Ectodermal cell (in vitro differentiated cells): ENCODE measurements around the gene SKA3.
A peak's percentile ranks its signal among the peaks of the same experiment; 100 is the strongest.
"Not testable (repeated sequence)": the region's sequence is repeated elsewhere in the genome, so short reads cannot be mapped to it uniquely, and the experiment has no call there.

ENCODE experiments used
- H3K27ac ChIP-seq: 2 replicates; pipeline ENCODE4 v1.7.0; 2013; ENCODE audit warnings: mild to moderate bottlenecking, low read depth, low read length; ENCODE audit not compliant: insufficient read depth, poor library complexity, severe bottlenecking
- H3K27me3 ChIP-seq: 2 replicates; pipeline ENCODE4 v1.7.0; 2013; ENCODE audit warnings: mild to moderate bottlenecking, low read length; ENCODE audit not compliant: insufficient read depth, control insufficient read depth, poor library complexity, severe bottlenecking
- H3K36me3 ChIP-seq: one replicate; pipeline ENCODE4 v1.7.0; 2013; ENCODE audit warnings: low read length; ENCODE audit not compliant: control insufficient read depth, insufficient read depth
- H3K4me1 ChIP-seq: one replicate; pipeline ENCODE4 v1.7.0; 2013; ENCODE audit warnings: low read length; ENCODE audit not compliant: control insufficient read depth, insufficient read depth
- H3K4me3 ChIP-seq: 2 replicates; pipeline ENCODE4 v1.7.0; 2013; ENCODE audit warnings: low read depth, low read length, control low read depth; ENCODE audit not compliant: insufficient read depth
- H3K9me3 ChIP-seq: 2 replicates; pipeline ENCODE4 v1.7.0; 2013; ENCODE audit warnings: mild to moderate bottlenecking, low read length, moderate library complexity; ENCODE audit not compliant: control insufficient read depth
- WGBS, 2 experiments: methylation state at CpG; one replicate each; pipeline ENCODE4 v1.1.7; 2013; ENCODE audit warnings: missing lambda C conversion rate in 2 of 2; 5-methylcytosine and 5-hydroxymethylcytosine counted together

SKA3 gene

DNA sequence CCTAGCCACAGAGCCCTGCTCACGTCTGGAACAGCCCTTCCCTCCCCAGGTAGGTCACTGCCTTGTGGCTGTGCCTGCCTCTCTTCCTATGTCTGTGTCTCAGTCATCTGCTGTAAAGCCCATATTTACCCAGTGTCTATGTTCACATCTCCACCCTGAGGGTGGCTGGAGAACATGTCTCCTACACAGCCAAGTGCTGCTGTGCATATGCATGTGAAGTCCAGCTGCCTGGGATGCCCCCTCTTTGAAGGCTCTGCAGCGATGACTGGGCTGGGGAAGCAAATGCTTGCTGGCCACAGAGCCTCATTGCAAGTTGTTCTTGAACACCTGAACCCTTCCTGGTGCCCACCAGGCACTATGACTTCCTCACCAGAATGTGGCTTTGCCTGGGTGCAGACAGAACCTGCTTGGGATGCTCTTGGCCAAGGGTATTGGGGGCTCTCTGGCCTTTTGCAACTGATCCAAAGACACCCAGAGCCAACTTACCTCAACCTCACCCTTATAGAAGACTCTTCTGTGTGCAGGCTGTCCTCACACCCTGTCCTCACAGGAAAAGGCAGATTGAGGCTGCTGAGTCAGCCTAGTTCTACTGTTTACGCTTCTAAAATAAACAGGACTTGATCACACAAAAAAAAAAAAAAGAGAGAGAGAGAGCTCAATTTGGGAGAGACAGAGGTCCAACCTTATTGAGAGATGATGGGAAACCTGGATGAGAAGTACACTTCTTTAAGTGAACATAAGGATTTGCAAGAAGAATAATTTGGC, 26.6 kb upstream of the SKA3 start:
- Histone ChIP-seq H3K4me3 (no peak overlapping the region), H3K9me3 (no peaks in the 10 kb centered on the region), H3K36me3 (no peaks in the 10 kb centered on the region), H3K4me1 (no peaks in the 10 kb centered on the region), H3K27me3 (no peaks in the 10 kb centered on the region), H3K27ac (no peak overlapping the region)
- 86 to 95% methylated on average over 3 of the region's 3 CpGs for WGBS, 2 experiments

DNA sequence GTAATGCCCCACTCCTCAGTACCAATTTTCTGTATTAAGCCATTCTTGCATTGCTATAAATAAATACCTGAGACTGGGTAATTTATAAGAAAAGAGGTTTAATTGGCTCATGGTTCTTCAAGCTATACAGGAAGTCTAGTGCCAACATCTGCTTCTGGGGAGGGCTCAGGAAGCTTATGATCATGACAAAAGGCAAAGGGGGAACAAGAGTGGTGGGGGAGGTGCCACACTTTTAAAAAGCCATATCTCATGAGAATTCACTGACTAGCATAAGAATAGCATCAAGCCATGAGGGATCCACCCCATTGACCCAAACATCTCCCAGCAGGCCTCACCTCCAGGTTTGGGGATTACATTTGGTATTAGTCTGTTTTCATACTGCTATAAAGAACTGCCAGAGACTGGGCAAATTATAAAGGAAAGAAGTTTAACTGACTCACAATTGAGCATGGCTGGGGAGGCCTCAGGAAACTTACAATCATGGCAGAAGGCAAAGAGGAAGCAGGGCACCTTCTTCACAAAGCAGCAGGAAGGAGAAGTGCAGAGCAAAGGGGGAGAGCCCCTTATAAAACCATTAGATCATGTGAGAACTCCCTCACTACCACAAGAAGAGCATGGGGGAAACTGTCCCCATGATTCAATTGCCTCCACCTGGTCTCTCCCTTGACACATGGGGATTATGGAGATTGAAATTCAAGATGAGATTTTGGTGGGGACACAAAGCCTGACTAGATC, 25.3 kb upstream of the SKA3 start:
- not testable (repeated sequence) for H3K4me3 ChIP-seq, H3K4me1 ChIP-seq, H3K27ac ChIP-seq, H3K27me3 ChIP-seq, H3K36me3 ChIP-seq, H3K9me3 ChIP-seq

GRCh38 chr13:21198391-21198790, 22.0 kb upstream of the SKA3 start:
- not testable (repeated sequence) for H3K4me3 ChIP-seq, H3K4me1 ChIP-seq, H3K27me3 ChIP-seq, H3K27ac ChIP-seq, H3K36me3 ChIP-seq, H3K9me3 ChIP-seq
- 79 to 81% methylated on average over 3 of the region's 4 CpGs for WGBS, 2 experiments

GRCh38 chr13:21197606-21198225, 21.4 kb upstream of the SKA3 start:
- not testable (repeated sequence) for H3K27me3 ChIP-seq, H3K4me1 ChIP-seq, H3K4me3 ChIP-seq, H3K9me3 ChIP-seq, H3K36me3 ChIP-seq, H3K27ac ChIP-seq
- 93 to 97% methylated on average over 7 to 9 of the region's 9 CpGs for WGBS, 2 experiments

DNA sequence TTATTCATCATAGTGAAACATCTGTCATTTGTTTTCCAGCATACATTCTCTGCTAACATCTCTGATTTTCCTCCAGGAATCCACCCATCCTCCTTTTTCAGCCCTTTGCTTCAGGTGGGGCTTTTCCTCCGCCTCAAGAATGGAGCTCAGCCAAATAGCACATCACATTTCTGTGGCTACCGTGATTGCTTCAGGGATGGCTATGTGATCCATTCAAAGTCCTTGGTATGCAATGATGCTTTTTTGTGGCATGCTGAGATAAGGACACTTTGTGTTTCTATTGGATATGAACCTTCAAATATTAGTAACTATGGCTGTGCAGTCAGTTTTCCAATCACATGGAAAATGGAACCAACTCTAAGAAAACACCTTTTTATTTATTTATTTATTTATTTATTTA, 18.4 kb upstream of the SKA3 start:
- not testable (repeated sequence) for H3K27me3 ChIP-seq, H3K4me3 ChIP-seq, H3K4me1 ChIP-seq, H3K9me3 ChIP-seq, H3K27ac ChIP-seq, H3K36me3 ChIP-seq
- 87 to 91% methylated on average over 2 of the region's 2 CpGs for WGBS, 2 experiments

DNA sequence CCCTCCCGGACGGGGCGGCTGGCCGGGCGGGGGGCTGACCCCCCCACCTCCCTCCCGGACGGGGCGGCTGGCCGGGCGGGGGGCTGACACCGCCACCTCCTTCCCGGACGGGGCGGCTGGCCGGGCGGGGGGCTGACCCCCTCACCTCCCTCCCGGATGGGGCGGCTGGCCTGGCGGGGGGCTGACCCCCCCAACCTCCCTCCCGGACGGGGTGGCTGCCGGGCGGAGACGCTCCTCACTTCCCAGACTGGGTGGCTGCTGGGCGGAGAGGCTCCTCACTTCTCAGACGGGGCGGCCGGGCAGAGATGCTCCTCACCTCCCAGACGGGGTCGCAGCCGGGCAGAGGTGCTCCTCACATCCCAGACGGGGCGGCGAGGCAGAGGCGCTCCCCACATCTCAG, 10.1 kb upstream of the SKA3 start:
- H3K36me3 ChIP-seq, H3K27ac ChIP-seq, H3K27me3 ChIP-seq, H3K4me3 ChIP-seq, H3K4me1 ChIP-seq, H3K9me3 ChIP-seq: not testable (repeated sequence)
- 93 to 94% methylated on average over 23 to 29 of the region's 35 CpGs for WGBS, 2 experiments

DNA sequence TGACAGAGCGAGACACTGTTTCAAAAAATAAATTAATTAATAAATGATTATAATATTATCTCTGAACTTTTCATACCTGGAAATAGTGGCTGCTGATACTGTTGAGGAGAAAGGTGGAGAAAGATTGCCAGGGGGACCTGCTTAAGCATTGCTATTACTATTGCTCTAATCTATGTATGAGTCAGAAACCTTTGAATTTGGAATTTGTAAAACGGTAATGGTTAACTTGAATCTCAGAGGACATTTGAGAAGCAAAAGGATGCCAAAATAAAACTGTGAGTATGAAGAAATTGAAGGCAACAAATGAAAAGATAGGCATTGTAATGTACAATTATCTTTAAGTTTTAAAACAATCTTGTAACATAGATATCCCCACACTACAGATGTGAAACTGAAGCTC, 5.3 kb upstream of the SKA3 start:
- no peaks in the 10 kb centered on the region for H3K27me3 ChIP-seq
- H3K4me1 ChIP-seq = no peaks in the 10 kb centered on the region

GRCh38 chr13:21176982-21177284, 581 bp upstream of the SKA3 start:
- H3K4me1 ChIP-seq = no peaks in the 10 kb centered on the region
- H3K27me3 ChIP-seq = no peaks in the 10 kb centered on the region
- H3K27ac ChIP-seq = peak overlapping the region; percentile 86
- H3K9me3 ChIP-seq = no peaks in the 10 kb centered on the region
- no peaks in the 10 kb centered on the region for H3K36me3 ChIP-seq
- WGBS, 2 experiments = 2 to 3% methylated on average over 26 of the region's 26 CpGs
- peak overlapping the region; percentile 86 for H3K4me3 ChIP-seq

More for the DNA sequence above, 5.3 kb upstream of the SKA3 start:
- Histone ChIP-seq H3K4me3 (no peak overlapping the region), H3K36me3 (no peaks in the 10 kb centered on the region), H3K9me3 (no peaks in the 10 kb centered on the region), H3K27ac (no peak overlapping the region)
- 32 to 39% methylated on average over 1 of the region's 2 CpGs for WGBS, 2 experiments

DNA sequence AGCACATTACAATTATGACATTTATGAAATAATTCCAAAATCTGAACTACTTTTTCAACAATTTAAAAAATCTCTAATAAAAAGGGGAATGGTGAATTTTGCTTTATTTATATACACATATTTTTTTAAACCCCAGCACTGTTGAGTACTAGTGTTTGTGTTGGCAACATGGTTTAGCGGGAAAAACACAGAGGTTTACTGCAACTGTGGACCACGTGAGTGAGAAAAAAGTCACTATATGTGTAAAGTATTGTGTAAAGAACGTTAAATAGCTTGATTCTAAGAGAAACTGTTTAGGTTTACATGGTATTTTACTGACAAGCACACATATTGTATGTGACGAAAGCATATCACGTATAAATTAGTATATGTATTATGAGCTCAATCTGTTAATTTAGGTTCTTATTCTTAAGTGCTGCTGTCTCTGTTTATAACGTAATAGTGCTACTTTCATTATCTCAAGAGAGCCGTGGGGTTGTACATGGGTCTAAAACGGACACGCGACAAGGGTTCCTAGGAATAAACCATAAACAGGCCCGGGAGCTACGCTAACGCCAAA, 617 bp downstream of the SKA3 start:
- Histone ChIP-seq H3K27me3 (no peaks in the 10 kb centered on the region), H3K4me1 (no peaks in the 10 kb centered on the region), H3K36me3 (peaks cover 5% of the 10 kb centered on the region), H3K9me3 (no peaks in the 10 kb centered on the region), H3K4me3 (peak overlapping the region; percentile 86), H3K27ac (no peak overlapping the region)
- 6% methylated on average over 11 of the region's 13 CpGs for WGBS, 2 experiments

DNA sequence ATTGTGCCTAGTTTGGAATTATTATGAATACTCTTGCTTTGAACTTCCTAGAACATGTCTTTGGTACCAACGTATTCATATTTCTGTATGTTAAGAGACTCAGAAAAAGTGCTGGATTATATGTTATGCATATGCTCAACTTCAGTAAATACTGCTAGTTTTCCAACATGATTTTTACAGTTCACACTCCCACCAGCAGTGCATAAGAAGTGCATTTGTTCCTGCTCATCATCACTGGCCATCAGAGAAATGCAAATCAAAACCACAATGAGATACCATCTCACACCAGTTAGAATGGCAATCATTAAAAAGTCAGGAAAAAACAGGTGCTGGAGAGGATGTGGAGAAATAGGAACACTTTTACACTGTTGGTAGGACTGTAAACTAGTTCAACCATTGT, 2.6 kb downstream of the SKA3 start:
- H3K4me3 ChIP-seq, H3K27me3 ChIP-seq, H3K4me1 ChIP-seq, H3K27ac ChIP-seq, H3K9me3 ChIP-seq, H3K36me3 ChIP-seq: not testable (repeated sequence)
- 0% methylated on average over 1 of the region's 1 CpG; no CpG with 5 or more reads in 1 of the 2 experiments for WGBS, 2 experiments
